Retinal pigment epithelial cell (primary cell): ENCODE measurements around the gene EXOC4.

Experiments used
- DNase-seq: peaks from one replicate; pipeline ENCODE4 v3.0.0-alpha.2; 2010; ENCODE audit warnings: low read depth
- H3K4me3 ChIP-seq: 2 replicates; pipeline ENCODE4 v1.5.1; 2011; ENCODE audit warnings: mild to moderate bottlenecking, low read length, control low read depth, moderate library complexity
- CTCF ChIP-seq: conservative IDR thresholded peaks from 2 replicates; pipeline ENCODE4 v1.5.1; 2011; ENCODE audit warnings: low read depth, low read length, control low read depth, inconsistent platforms

The EXOC4 gene

GRCh38 chr7:133827707-133828623 lies 575.1 kb downstream of the EXOC4 start:
- TF ChIP-seq CTCF, result no peak
- DNase-seq, result no peak

DNA sequence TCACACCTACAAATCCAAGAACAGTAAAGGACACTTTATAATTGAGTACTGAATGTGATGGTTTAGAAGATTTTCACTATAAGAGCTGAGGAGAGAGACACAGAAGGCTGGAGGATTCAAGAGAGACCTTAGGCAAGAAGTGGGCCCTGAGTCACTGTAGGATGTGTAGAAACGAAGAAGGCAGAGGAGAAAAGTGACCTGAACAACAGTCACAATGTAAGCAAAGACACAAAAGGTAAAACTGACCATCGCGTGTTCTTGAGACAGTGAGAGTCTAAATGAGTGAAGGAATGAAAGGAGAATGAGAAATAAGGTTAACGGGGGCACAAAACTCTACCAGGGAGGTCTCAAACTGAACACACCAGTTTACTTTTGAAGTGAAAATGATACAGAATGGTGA lies 576.0 kb downstream of the EXOC4 start:
- no peak for DNase-seq
- TF ChIP-seq CTCF, result no peak
- H3K4me3 ChIP-seq, result no peak overlapping the region

More at GRCh38 chr7:133827707-133828623, 575.1 kb downstream of the EXOC4 start:
- H3K4me3 ChIP-seq, result no peak overlapping the region

DNA sequence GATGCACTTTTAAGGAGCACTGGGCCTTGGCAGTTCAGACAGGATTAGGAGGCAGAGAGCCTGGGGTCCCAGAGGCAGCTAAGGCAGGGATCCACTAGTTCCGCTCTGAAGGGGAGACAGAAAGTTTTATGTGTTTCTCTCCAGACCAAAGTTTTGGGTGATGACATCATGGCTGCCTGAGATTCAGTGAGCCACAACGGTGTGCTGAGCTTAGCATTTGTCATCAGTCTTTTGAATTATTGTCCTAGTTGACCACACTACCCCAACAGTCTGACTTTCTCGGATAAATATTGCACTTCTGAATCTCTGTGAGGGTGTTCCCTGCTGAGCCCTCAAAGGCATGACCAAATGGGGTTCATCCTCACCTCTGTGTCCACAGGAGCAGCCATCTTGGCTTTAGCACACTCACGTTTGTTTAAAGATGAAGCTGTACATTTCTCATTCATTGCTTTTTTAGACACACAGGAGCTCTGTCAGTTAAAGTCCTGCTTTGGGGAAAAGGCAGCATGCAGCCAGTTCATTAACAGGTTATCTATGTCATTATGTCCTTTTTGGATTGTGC lies 576.5 kb downstream of the EXOC4 start:
- no peak for TF ChIP-seq CTCF
- no peak overlapping the region for H3K4me3 ChIP-seq
- DNase-seq, result no peak

- no peak overlapping the region for H3K4me3 ChIP-seq
- DNase-seq, result no peak
- TF ChIP-seq CTCF, result no peak
These were observed 577.2 kb downstream of the EXOC4 start for GRCh38 chr7:133830081-133830480.

DNA sequence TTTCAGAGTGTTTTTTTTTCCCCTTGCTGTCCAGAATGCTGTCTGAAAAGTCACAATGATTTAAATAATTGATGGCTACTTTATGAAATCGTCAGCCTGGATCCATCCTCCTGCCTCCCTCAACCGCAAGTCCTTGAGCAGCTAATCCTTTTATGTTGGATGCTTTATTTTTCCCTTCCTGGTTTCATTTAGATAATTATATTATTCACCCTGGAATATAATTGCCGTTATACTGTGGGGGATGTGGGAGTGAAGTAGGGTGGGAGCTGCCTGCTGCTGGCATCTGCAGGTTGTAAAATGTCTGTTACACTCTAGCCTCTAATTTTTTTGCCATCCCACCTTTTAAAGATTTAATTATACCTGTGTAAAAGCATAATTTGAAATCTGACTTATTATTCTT lies 583.8 kb downstream of the EXOC4 start:
- no peak for TF ChIP-seq CTCF
- H3K4me3 ChIP-seq, result no peak overlapping the region
- no peak for DNase-seq

GRCh38 chr7:133837224-133837623 lies 584.3 kb downstream of the EXOC4 start:
- no peak for DNase-seq
- no peak overlapping the region for H3K4me3 ChIP-seq
- no peak for TF ChIP-seq CTCF

GRCh38 chr7:133839121-133839520 lies 586.2 kb downstream of the EXOC4 start:
- no peak for DNase-seq
- no peak for TF ChIP-seq CTCF
- H3K4me3 ChIP-seq, result no peak overlapping the region
